LNCaP clone FGC (cell line): Measurements from ENCODE around the gene RAC3.

ENCODE experiments used
- DNase-seq: peaks from one replicate; pipeline ENCODE4 v3.0.0-alpha.2; 2011; ENCODE audit warnings: low read depth
- H3K4me3 ChIP-seq: 2 replicates; pipeline ENCODE4 v1.5.1; 2011; ENCODE audit warnings: mild to moderate bottlenecking, low read depth, low read length, control low read depth
- CTCF ChIP-seq: IDR thresholded peaks from 2 replicates; pipeline ENCODE4 v1.5.1; 2012; ENCODE audit warnings: mild to moderate bottlenecking; ENCODE audit not compliant: control insufficient read depth, insufficient read depth; ENCODE audit errors: extremely low read depth

RAC3 gene

GRCh38 chr17:82005701-82006348 lies 25.7 kb upstream of the RAC3 start:
- no peak for TF ChIP-seq CTCF
- DNase-seq, result no peak
- H3K4me3 ChIP-seq, result no peak overlapping the region

- no peak for DNase-seq
- TF ChIP-seq CTCF, result no peak
- H3K4me3 ChIP-seq, result no peak overlapping the region
These were observed 24.8 kb upstream of the RAC3 start for GRCh38 chr17:82006468-82007227.

GRCh38 chr17:82007228-82007494 lies 24.3 kb upstream of the RAC3 start:
- H3K4me3 ChIP-seq, result no peak overlapping the region
- no peak for DNase-seq
- TF ChIP-seq CTCF, result no peak

- no peak overlapping the region for H3K4me3 ChIP-seq
- DNase-seq, result no peak
- no peak for TF ChIP-seq CTCF
These were observed 23.8 kb upstream of the RAC3 start for GRCh38 chr17:82007495-82008257.

GRCh38 chr17:82008258-82008940 lies 23.1 kb upstream of the RAC3 start:
- DNase-seq, result no peak
- no peak for TF ChIP-seq CTCF
- H3K4me3 ChIP-seq, result no peak overlapping the region

- DNase-seq, result no peak
- no peak overlapping the region for H3K4me3 ChIP-seq
- TF ChIP-seq CTCF, result no peak
These were observed 22.5 kb upstream of the RAC3 start for GRCh38 chr17:82008941-82009405.
